Right hindlimb (tissue), 1 donor: ENCODE measurements around the gene CLDN2.
A peak's percentile ranks its signal among the peaks of the same experiment; 100 is the strongest.
"Not testable (repeated sequence)": the region's sequence is repeated elsewhere in the genome, so short reads cannot be mapped to it uniquely, and the experiment has no call there.

ENCODE experiments used
- DNase-seq: peaks from one replicate; pipeline ENCODE4 v3.0.0-alpha.2; 2018

The CLDN2 gene

GRCh38 chrX:106919932-106920452 lies at the start of gene CLDN2:
CLDN2 (plus strand) TSS chrX:106920402; CDS start chrX:106928229, 7,827 bp downstream.
- no peak for DNase-seq

- DNase-seq = not testable (repeated sequence)
These were observed 47.4 kb upstream of the CLDN2 start for GRCh38 chrX:106872796-106873195.

- DNase-seq = no peak
These were observed 46.1 kb upstream of the CLDN2 start for GRCh38 chrX:106874075-106874474.

GRCh38 chrX:106875151-106875550 lies 45.1 kb upstream of the CLDN2 start:
- DNase-seq = no peak

GRCh38 chrX:106889468-106889867 lies 30.7 kb upstream of the CLDN2 start:
- DNase-seq = no peak

- DNase-seq = no peak
These were observed 28.3 kb upstream of the CLDN2 start for GRCh38 chrX:106891762-106892460.

GRCh38 chrX:106894392-106894909 lies 25.8 kb upstream of the CLDN2 start:
- DNase-seq = peak; percentile 49

- peak; percentile 28 for DNase-seq
These were observed 25.2 kb upstream of the CLDN2 start for GRCh38 chrX:106894978-106895452.

- DNase-seq = no peak
These were observed 22.9 kb upstream of the CLDN2 start for GRCh38 chrX:106897259-106897658.

GRCh38 chrX:106898462-106898861 lies 21.7 kb upstream of the CLDN2 start:
- no peak for DNase-seq

GRCh38 chrX:106899276-106899675 lies 20.9 kb upstream of the CLDN2 start:
- DNase-seq = no peak

GRCh38 chrX:106899841-106900240 lies 20.4 kb upstream of the CLDN2 start:
- DNase-seq = no peak

- DNase-seq = no peak
These were observed 18.9 kb upstream of the CLDN2 start for GRCh38 chrX:106901341-106901740.

- DNase-seq = no peak
These were observed 18.4 kb upstream of the CLDN2 start for GRCh38 chrX:106901781-106902219.

GRCh38 chrX:106902684-106903083 lies 17.5 kb upstream of the CLDN2 start:
- no peak for DNase-seq

GRCh38 chrX:106903291-106903824 lies 16.8 kb upstream of the CLDN2 start, which contains the start of gene RIPPLY1:
RIPPLY1 (minus strand) TSS chrX:106903341; CDS start chrX:106903287, 54 bp downstream.
- no peak for DNase-seq

- no peak for DNase-seq
These were observed 16.2 kb upstream of the CLDN2 start for GRCh38 chrX:106903856-106904528.

- no peak for DNase-seq
These were observed 15.0 kb upstream of the CLDN2 start for GRCh38 chrX:106905064-106905708.

GRCh38 chrX:106906361-106906760 lies 13.8 kb upstream of the CLDN2 start:
- DNase-seq = no peak

- DNase-seq = no peak
These were observed 7.3 kb upstream of the CLDN2 start for GRCh38 chrX:106912864-106913263.

- DNase-seq = no peak
These were observed 2.2 kb upstream of the CLDN2 start for GRCh38 chrX:106917830-106918500.

- no peak for DNase-seq
These were observed 1.4 kb downstream of the CLDN2 start for GRCh38 chrX:106921637-106922036.
